NCI-H1417 treated with DMSO at 0.1 percent for 48 hours (cell line): ENCODE measurements around the gene CLDN22.

Experiments
- DNase-seq: peaks from one replicate; lab custom pipeline; 2025; lab: John Stamatoyannopoulos, UW

The CLDN22 gene

GRCh38 chr4:183321516-183321915 is 1.4 kb upstream of the CLDN22 start:
- DNase-seq = no peak

- DNase-seq = no peak
Measured at GRCh38 chr4:183321079-183321478, 1.0 kb upstream of the CLDN22 start.

- no peak for DNase-seq
Measured at GRCh38 chr4:183318656-183319055, 1.4 kb downstream of the CLDN22 start.

- DNase-seq = no peak
Measured at GRCh38 chr4:183314806-183315205, 5.3 kb downstream of the CLDN22 start.

- DNase-seq = no peak
Measured at GRCh38 chr4:183314336-183314735, 5.7 kb downstream of the CLDN22 start.

- DNase-seq = no peak
Measured at GRCh38 chr4:183312841-183313240, 7.2 kb downstream of the CLDN22 start.

GRCh38 chr4:183306811-183307210 is 13.3 kb downstream of the CLDN22 start:
- peak; percentile 74 for DNase-seq

GRCh38 chr4:183304538-183304937 is 15.5 kb downstream of the CLDN22 start:
- no peak for DNase-seq

- no peak for DNase-seq
Measured at GRCh38 chr4:183304067-183304466, 16.0 kb downstream of the CLDN22 start.

GRCh38 chr4:183303301-183303700 is 16.8 kb downstream of the CLDN22 start:
- no peak for DNase-seq

GRCh38 chr4:183300655-183301054 is 19.4 kb downstream of the CLDN22 start:
- no peak for DNase-seq

GRCh38 chr4:183300070-183300469 is 20.0 kb downstream of the CLDN22 start:
- DNase-seq = no peak

GRCh38 chr4:183299464-183299863 is 20.6 kb downstream of the CLDN22 start:
- DNase-seq = no peak

GRCh38 chr4:183297675-183298074 is 22.4 kb downstream of the CLDN22 start:
- DNase-seq = no peak

- no peak for DNase-seq
Measured at GRCh38 chr4:183295711-183296110, 24.4 kb downstream of the CLDN22 start.

- no peak for DNase-seq
Measured at GRCh38 chr4:183291070-183291469, 29.0 kb downstream of the CLDN22 start.

- DNase-seq = no peak
Measured at GRCh38 chr4:183289688-183290087, 30.4 kb downstream of the CLDN22 start.

GRCh38 chr4:183288955-183289354 is 31.1 kb downstream of the CLDN22 start:
- no peak for DNase-seq

GRCh38 chr4:183287677-183288076 is 32.4 kb downstream of the CLDN22 start:
- no peak for DNase-seq

- no peak for DNase-seq
Measured at GRCh38 chr4:183287309-183287659, 32.8 kb downstream of the CLDN22 start.

GRCh38 chr4:183286590-183287308 is 33.3 kb downstream of the CLDN22 start:
- no peak for DNase-seq

GRCh38 chr4:183285886-183286285 is 34.2 kb downstream of the CLDN22 start:
- no peak for DNase-seq

- no peak for DNase-seq
Measured at GRCh38 chr4:183284965-183285364, 35.1 kb downstream of the CLDN22 start.

GRCh38 chr4:183284258-183284785 is 35.8 kb downstream of the CLDN22 start:
- no peak for DNase-seq
